CD4-positive, CD25-positive, alpha-beta regulatory T cell (primary cell): ENCODE results near the gene METTL4. TPM values are rescaled to one million over a fixed set of nuclear protein-coding genes. Genes with fewer than 3 reads are reported as not detected.

Source experiments
- polyA plus RNA-seq, 4 donors: library from polyadenylated mRNA; unstranded; fragments of 300-500 nt; fragmentation: Illumina TruSeq; gene quantifications; one replicate each; pipeline ENCODE4 v1.2.3, GENCODE V29; 2021
- total RNA-seq: library from RNA; stranded (reverse); gene quantifications from one replicate; pipeline ENCODE4 v1.2.3, GENCODE V29; 2022

METTL4 gene
- total and polyA plus RNA-seq, 5 donors from 2014 or later = 15.1 to 23.3 (median 18.5) TPM

Other genes starting within 250 kb of the METTL4 start
- gene NDC80, start 52 bp upstream of the METTL4 start, total RNA-seq = 20.3 TPM
- 10 to 100 TPM in 3 of 4 donors, 1 to 10 TPM in 1; 9.5 to 18.7 (median 11.1) TPM for gene NDC80, start 52 bp upstream of the METTL4 start, polyA plus RNA-seq
- 671 TPM for gene SMCHD1, start 84.2 kb upstream of the METTL4 start, total RNA-seq
- 10 to 100 TPM; 59.1 to 78.8 (median 65.5) TPM for gene SMCHD1, start 84.2 kb upstream of the METTL4 start, polyA plus RNA-seq